H1 (cell line): Measurements from ENCODE around the gene RNF214. TPM values are rescaled to one million over a fixed set of nuclear protein-coding genes. Genes with fewer than 3 reads are reported as not detected.

Experiments used
- CTCF ChIA-PET: fragments of 300-600 bp; sonication (Branson Sonifier 250); formaldehyde crosslinking; loops from one replicate; lab custom pipeline; 2021; ENCODE audit not compliant: partially characterized antibody; lab: Charles Lee
- POLR2A ChIA-PET: fragments of 300-600 bp; sonication (Branson Sonifier 250); formaldehyde crosslinking; loops from one replicate; lab custom pipeline; 2021; ENCODE audit warnings: inconsistent platforms; ENCODE audit not compliant: partially characterized antibody; lab: Charles Lee
- DNase-seq, 2 experiments: peaks; one replicate each; pipeline versions ENCODE4 v3.0.0 to v3.0.0-alpha.2; 2010 to 2022; ENCODE audit warnings: low spot score in 2 of 2, low read depth in 1 of 2, mixed read lengths in 1 of 2
- FAIRE-seq: peaks from 2 replicates; lab custom pipeline; 2011; peaks lifted over from hg19 to GRCh38; lab: Jason Lieb, UNC
- H2AFZ ChIP-seq: 2 replicates; pipeline ENCODE4 v1.8.1; 2012; ENCODE audit warnings: low read length, inconsistent platforms
- H2AK5ac ChIP-seq: 2 replicates; pipeline ENCODE4 v1.6.1; 2013; ENCODE audit warnings: low read depth, low read length
- H2BK120ac ChIP-seq: replicated peaks from 2 replicates; pipeline ENCODE3; 2013; ENCODE audit warnings: low read depth, low read length, inconsistent platforms
- H2BK12ac ChIP-seq: 2 replicates; pipeline ENCODE4 v1.6.1; 2013; ENCODE audit warnings: low read depth, low read length
- H2BK15ac ChIP-seq: 2 replicates; pipeline ENCODE4 v1.6.1; 2013; ENCODE audit warnings: low read length
- H2BK20ac ChIP-seq: 2 replicates; pipeline ENCODE4 v1.6.1; 2013; ENCODE audit warnings: low read length
- H2BK5ac ChIP-seq: 2 replicates; pipeline ENCODE4 v1.6.1; 2013; ENCODE audit warnings: low read depth, low read length
- H3K14ac ChIP-seq: 2 replicates; pipeline ENCODE4 v1.6.1; 2013; ENCODE audit warnings: inconsistent platforms; ENCODE audit not compliant: insufficient read length
- H3K18ac ChIP-seq: 2 replicates; pipeline ENCODE4 v1.6.1; 2013; ENCODE audit warnings: low read length; ENCODE audit errors: extremely low read depth
- H3K23ac ChIP-seq: 2 replicates; pipeline ENCODE4 v1.6.1; 2013; ENCODE audit warnings: inconsistent platforms; ENCODE audit not compliant: insufficient read length
- H3K23me2 ChIP-seq: 2 replicates; pipeline ENCODE4 v1.6.1; 2013; ENCODE audit warnings: low read depth, low read length
- H3K27ac ChIP-seq: 2 replicates; pipeline ENCODE4 v1.6.1; 2011; ENCODE audit warnings: low read depth, low read length, inconsistent platforms
- H3K27me3 ChIP-seq, 4 experiments: replicated peaks in 1 of 4; 1 replicate in 1 of 4; 2 replicates in 3 of 4; pipeline versions ENCODE4 v1.6.1 to v1.8.1; 2011 to 2013; ENCODE audit warnings: low read length in 3 of 4, mild to moderate bottlenecking in 3 of 4, inconsistent platforms in 2 of 4, mixed read lengths in 2 of 4, moderate library complexity in 1 of 4; ENCODE audit not compliant: control insufficient read depth in 3 of 4, insufficient read depth in 3 of 4; ENCODE audit errors: extremely low read depth in 1 of 4
- H3K36me3 ChIP-seq, 4 experiments: 2 replicates each; pipeline versions ENCODE4 v1.6.1 to v1.8.1; 2011 to 2013; ENCODE audit warnings: mild to moderate bottlenecking in 4 of 4, low read length in 3 of 4, moderate library complexity in 2 of 4, control low read depth in 1 of 4, inconsistent platforms in 1 of 4; ENCODE audit not compliant: insufficient read depth in 4 of 4, control insufficient read depth in 2 of 4
- H3K4ac ChIP-seq: replicated peaks from 2 replicates; pipeline ENCODE3; 2013; ENCODE audit warnings: low read length, low read depth, mixed read lengths, inconsistent platforms; ENCODE audit not compliant: insufficient read length
- H3K4me1 ChIP-seq, 4 experiments: replicated peaks in 1 of 4; 1 replicate in 1 of 4; 2 replicates in 3 of 4; pipeline versions ENCODE4 v1.6.1 to v1.8.1; 2011 to 2013; ENCODE audit warnings: low read length in 3 of 4, inconsistent platforms in 2 of 4, mixed read lengths in 1 of 4; ENCODE audit not compliant: insufficient read depth in 4 of 4, control insufficient read depth in 3 of 4
- H3K4me2 ChIP-seq, 2 experiments: 2 replicates each; pipeline versions ENCODE4 v1.6.1 to v1.8.1; 2011 to 2013; ENCODE audit warnings: low read depth in 2 of 2, low read length in 2 of 2, control low read depth in 1 of 2, inconsistent platforms in 1 of 2, mild to moderate bottlenecking in 1 of 2; ENCODE audit not compliant: insufficient read depth in 1 of 2
- H3K4me3 ChIP-seq, 4 experiments: fragments of 200-600, 300-600 bp in 1 of 4; sonication (generic), shearing (Covaris generic), sonication (Bioruptor Twin) in 1 of 4; 2 replicates each; pipeline versions ENCODE4 v1.5.1 to v1.8.1; 2011 to 2016; ENCODE audit warnings: low read length in 4 of 4, low read depth in 3 of 4, control low read depth in 2 of 4, inconsistent platforms in 2 of 4, mild to moderate bottlenecking in 2 of 4, mixed read lengths in 1 of 4, moderate library complexity in 1 of 4; ENCODE audit not compliant: insufficient read depth in 2 of 4; ENCODE audit errors: extremely low read depth in 1 of 4
- H3K56ac ChIP-seq: replicated peaks from 2 replicates; pipeline ENCODE3; 2013; ENCODE audit warnings: low read depth, mild to moderate bottlenecking, mixed read lengths, low read length, inconsistent platforms; ENCODE audit not compliant: insufficient read length
- H3K79me1 ChIP-seq: 2 replicates; pipeline ENCODE4 v1.6.1; 2013; ENCODE audit warnings: low read depth, low read length, control low read depth
- H3K79me2 ChIP-seq, 2 experiments: 2 replicates each; pipeline versions ENCODE4 v1.6.1 to v1.8.1; 2012 to 2013; ENCODE audit warnings: low read length in 2 of 2, mild to moderate bottlenecking in 2 of 2, inconsistent platforms in 1 of 2; ENCODE audit not compliant: insufficient read depth in 2 of 2, control insufficient read depth in 1 of 2
- H3K9ac ChIP-seq, 4 experiments: replicated peaks in 1 of 4; 1 replicate in 1 of 4; 2 replicates in 3 of 4; pipeline versions ENCODE4 v1.6.1 to v1.8.1; 2011 to 2013; ENCODE audit warnings: low read depth in 3 of 4, low read length in 3 of 4, control low read depth in 2 of 4, mild to moderate bottlenecking in 2 of 4, moderate library complexity in 2 of 4, inconsistent platforms in 1 of 4; ENCODE audit errors: extremely low read depth in 1 of 4
- H3K9me3 ChIP-seq, 2 experiments: 2 replicates each; pipeline versions ENCODE4 v1.6.1 to v1.8.1; 2012 to 2013; ENCODE audit warnings: mild to moderate bottlenecking in 2 of 2, moderate library complexity in 2 of 2, control low read depth in 1 of 2, inconsistent platforms in 1 of 2, low read depth in 1 of 2, low read length in 1 of 2, mixed read lengths in 1 of 2; ENCODE audit not compliant: insufficient read depth in 2 of 2
- H4K20me1 ChIP-seq, 2 experiments: replicated peaks in 1 of 2; 2 replicates each; pipeline versions ENCODE3 to v1.8.1; 2011 to 2013; ENCODE audit warnings: inconsistent platforms in 2 of 2, low read length in 2 of 2, mild to moderate bottlenecking in 1 of 2; ENCODE audit not compliant: insufficient read depth in 2 of 2, control insufficient read depth in 1 of 2
- H4K5ac ChIP-seq: 2 replicates; pipeline ENCODE4 v1.6.1; 2013; ENCODE audit warnings: low read length, low read depth, mixed read lengths, inconsistent platforms; ENCODE audit not compliant: insufficient read length
- H4K8ac ChIP-seq: 2 replicates; pipeline ENCODE4 v1.8.0; 2013; ENCODE audit warnings: mild to moderate bottlenecking, moderate library complexity, low read length, inconsistent platforms; ENCODE audit not compliant: insufficient read depth; ENCODE audit errors: extremely low read depth
- H4K91ac ChIP-seq: replicated peaks from 2 replicates; pipeline ENCODE3; 2013; ENCODE audit warnings: low read length, mixed read lengths, inconsistent platforms; ENCODE audit not compliant: insufficient read length
- CEBPB ChIP-seq: IDR thresholded peaks from 2 replicates; pipeline ENCODE4 v1.6.1; 2012; ENCODE audit warnings: low read depth, low read length
- EGR1 ChIP-seq: IDR thresholded peaks from 2 replicates; pipeline ENCODE4 v1.6.1; 2011; ENCODE audit warnings: low read depth, low read length, borderline replicate concordance
- EP300 ChIP-seq, 2 experiments: IDR thresholded peaks; 1 replicate in 1 of 2; 2 replicates in 1 of 2; pipeline ENCODE4 v1.6.1; 2011 to 2012; ENCODE audit warnings: low read depth in 2 of 2, low read length in 2 of 2, mild to moderate bottlenecking in 2 of 2, borderline replicate concordance in 1 of 2, inconsistent platforms in 1 of 2, moderate library complexity in 1 of 2
- FOSL1 ChIP-seq: IDR thresholded peaks from 2 replicates; pipeline ENCODE4 v1.6.1; 2011; ENCODE audit warnings: mild to moderate bottlenecking, low read depth, low read length, moderate library complexity; ENCODE audit not compliant: insufficient read depth
- NRF1 ChIP-seq: IDR thresholded peaks from 2 replicates; pipeline ENCODE4 v1.6.1; 2011; ENCODE audit warnings: mild to moderate bottlenecking, low read depth, low read length, improper control_type of control experiment
- RAD21 ChIP-seq, 2 experiments: IDR thresholded peaks in 1 of 2; conservative IDR thresholded peaks in 1 of 2; 2 replicates each; pipeline ENCODE4 v1.6.1; 2011; ENCODE audit warnings: low read depth in 2 of 2, low read length in 2 of 2, improper control_type of control experiment in 1 of 2, inconsistent platforms in 1 of 2, mild to moderate bottlenecking in 1 of 2, moderate library complexity in 1 of 2
- SIRT6 ChIP-seq: IDR thresholded peaks from one replicate; pipeline ENCODE4 v1.7.1; 2012; ENCODE audit warnings: low read length, inconsistent platforms
- TCF12 ChIP-seq: IDR thresholded peaks from 2 replicates; pipeline ENCODE4 v1.6.1; 2011; ENCODE audit warnings: low read depth, mild to moderate bottlenecking, low read length
- WGBS, 2 experiments: shearing (Covaris generic) in 1 of 2; methylation state at CpG; one replicate each; pipeline versions ENCODE4 v1.1.6 to v1.1.7; 2013 to 2015; ENCODE audit warnings: low lambda C conversion rate in 2 of 2, mixed read lengths in 2 of 2, inconsistent platforms in 1 of 2, low coverage in 1 of 2, missing lambda C conversion rate in 1 of 2; ENCODE audit not compliant: insufficient replicate concordance in 2 of 2, insufficient coverage in 1 of 2, insufficient read length in 1 of 2; ENCODE audit errors: extremely low coverage in 1 of 2, missing lambda C conversion rate in 1 of 2; 5-methylcytosine and 5-hydroxymethylcytosine counted together
- polyA plus RNA-seq, 7 experiments: library from polyadenylated mRNA; depleted of rRNA in 3 of 7; stranded (reverse) in 5 of 7; unstranded in 2 of 7; fragments of >200 nt in 5 of 7; fragments of 200-250 nt in 2 of 7; gene quantifications; 1 replicate in 5 of 7; 2 replicates in 1 of 7; 4 replicates in 1 of 7; pipeline versions ENCODE4 v1.2.1 to v1.2.3, GENCODE V29; 2011 to 2013; ENCODE audit warnings: missing spikeins in 2 of 7, mixed read lengths in 2 of 7
- total RNA-seq: library from RNA; stranded (reverse); fragmentation: NEBNext Ultra II Directional; extraction: Animal tissue kit (Norgen Biotek cat#: 25700); gene quantifications from 2 replicates; pipeline ENCODE4 v1.2.1, GENCODE V29; 2021
- TF ChIP-seq, protein P1 (sequence below), 3 experiments: IDR thresholded peaks; 1 replicate in 2 of 3; 2 replicates in 1 of 3; pipeline versions ENCODE4 v1.5.1 to v1.6.1; 2011; ENCODE audit warnings: low read length in 3 of 3, mild to moderate bottlenecking in 3 of 3, inconsistent platforms in 2 of 3, low read depth in 1 of 3, moderate library complexity in 1 of 3; ENCODE audit not compliant: insufficient read depth in 1 of 3; ENCODE audit errors: control extremely low read depth in 1 of 3

RNF214 gene
- total and polyA plus RNA-seq, 2 of the 8 experiments (the other 6 are each of a cell fraction or from before 2014, with no cell fraction given) = 34.9 to 35.6 TPM

DNA sequence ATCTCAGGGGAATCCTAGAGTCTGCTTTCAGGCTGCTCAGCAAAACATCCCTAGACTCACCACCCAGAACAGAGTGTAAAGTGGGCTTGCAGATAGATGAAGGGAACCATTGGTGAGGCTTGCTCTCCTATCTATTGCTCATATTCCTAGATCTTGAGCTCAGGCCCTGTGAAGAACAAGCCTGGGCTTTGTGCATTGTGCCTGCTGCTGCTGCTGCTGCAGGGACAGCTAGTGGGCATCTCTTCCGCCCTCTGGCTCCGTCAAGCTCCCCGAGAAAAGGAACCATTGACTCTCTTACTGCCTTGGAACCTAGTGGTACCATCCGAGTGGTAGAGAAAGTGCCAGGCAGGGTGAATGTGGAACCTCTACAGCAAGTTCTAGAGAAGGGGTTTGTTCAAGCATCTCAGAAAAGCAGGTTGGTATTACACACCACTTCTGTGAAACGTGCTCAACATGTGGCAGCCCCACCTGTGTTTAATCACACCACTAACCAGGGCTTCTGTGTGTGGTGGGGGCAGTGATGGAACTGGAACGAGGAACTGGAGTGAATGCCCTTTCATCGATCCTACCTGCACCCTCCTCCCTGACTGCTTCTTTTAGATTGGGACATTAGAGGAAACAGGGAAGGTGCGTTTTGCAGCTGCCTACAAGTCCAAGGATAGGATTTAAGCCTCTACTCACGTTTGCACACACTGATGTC lies 63.1 kb downstream of the RNF214 start:
- H3K27me3 ChIP-seq = no peaks in the 10 kb centered on the region
- H3K9me3 ChIP-seq = no peaks in the 10 kb centered on the region
- H4K91ac ChIP-seq = no peak overlapping the region
- peaks cover 3 to 16% (median 8%) of the 10 kb centered on the region in 4 experiments for H3K4me1 ChIP-seq
- CTCF ChIA-PET = interaction anchor here (0.6 to 2.0 kb wide), 4 partner anchors 9 to 307 kb away, joined by 4 to 10 read pairs (median 4); no protein-coding TSS in a partner anchor
- H3K36me3 ChIP-seq = peaks cover 0 to 7% (median under 1%) of the 10 kb centered on the region in 4 experiments; a peak in 3 of 8 replicates
- no peak overlapping the region for H2BK20ac ChIP-seq
- no peak overlapping the region for H3K23ac ChIP-seq
- H3K4ac ChIP-seq = no peak overlapping the region
- no peak overlapping the region for H2BK15ac ChIP-seq
- POLR2A ChIA-PET = interaction anchor here (1.0 to 1.6 kb wide), 4 partner anchors 13 to 56 kb away, joined by 3 to 5 read pairs (median 3); partner anchors contain the start of gene CEP164
- H3K4me2 ChIP-seq = no peak overlapping the region
- no peak overlapping the region for H3K56ac ChIP-seq
- no peak overlapping the region for H4K8ac ChIP-seq
- H2BK5ac ChIP-seq = no peak overlapping the region
- no peaks in the 10 kb centered on the region for H3K79me1 ChIP-seq
- 89% methylated on average over 9 of the region's 9 CpGs; no CpG with 5 or more reads in 1 of the 2 experiments for WGBS, 2 experiments
- H4K5ac ChIP-seq = no peak overlapping the region
- H2AFZ ChIP-seq = no peak overlapping the region
- H3K14ac ChIP-seq = no peak overlapping the region
- no peak overlapping the region for H3K4me3 ChIP-seq
- DNase-seq (no peak), FAIRE-seq (no peak)
- H2BK120ac ChIP-seq = no peak overlapping the region
- H3K18ac ChIP-seq = no peak overlapping the region
- H3K9ac ChIP-seq = no peak overlapping the region
- no peak overlapping the region for H3K27ac ChIP-seq
- no peaks in the 10 kb centered on the region for H4K20me1 ChIP-seq
- no peak overlapping the region for H2BK12ac ChIP-seq
- no peaks in the 10 kb centered on the region for H3K79me2 ChIP-seq
- no peak overlapping the region for H2AK5ac ChIP-seq
- no peaks in the 10 kb centered on the region for H3K23me2 ChIP-seq
- no peak for TF ChIP-seq SIRT6
- no peak for TF ChIP-seq TCF12
- no peak for TF ChIP-seq CEBPB
- no peak for TF ChIP-seq EGR1
- TF ChIP-seq, protein P1, sequence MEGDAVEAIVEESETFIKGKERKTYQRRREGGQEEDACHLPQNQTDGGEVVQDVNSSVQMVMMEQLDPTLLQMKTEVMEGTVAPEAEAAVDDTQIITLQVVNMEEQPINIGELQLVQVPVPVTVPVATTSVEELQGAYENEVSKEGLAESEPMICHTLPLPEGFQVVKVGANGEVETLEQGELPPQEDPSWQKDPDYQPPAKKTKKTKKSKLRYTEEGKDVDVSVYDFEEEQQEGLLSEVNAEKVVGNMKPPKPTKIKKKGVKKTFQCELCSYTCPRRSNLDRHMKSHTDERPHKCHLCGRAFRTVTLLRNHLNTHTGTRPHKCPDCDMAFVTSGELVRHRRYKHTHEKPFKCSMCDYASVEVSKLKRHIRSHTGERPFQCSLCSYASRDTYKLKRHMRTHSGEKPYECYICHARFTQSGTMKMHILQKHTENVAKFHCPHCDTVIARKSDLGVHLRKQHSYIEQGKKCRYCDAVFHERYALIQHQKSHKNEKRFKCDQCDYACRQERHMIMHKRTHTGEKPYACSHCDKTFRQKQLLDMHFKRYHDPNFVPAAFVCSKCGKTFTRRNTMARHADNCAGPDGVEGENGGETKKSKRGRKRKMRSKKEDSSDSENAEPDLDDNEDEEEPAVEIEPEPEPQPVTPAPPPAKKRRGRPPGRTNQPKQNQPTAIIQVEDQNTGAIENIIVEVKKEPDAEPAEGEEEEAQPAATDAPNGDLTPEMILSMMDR (IDR thresholded peaks at IDR 0.05; ENCODE audit: control extremely low read depth in 1 of 3, insufficient read depth in 1 of 3, low read depth in 1 of 3, low read length in 3 of 3) = no peak
- TF ChIP-seq NRF1 = no peak
- no peak for TF ChIP-seq EP300 (IDR thresholded peaks at IDR 0.05; ENCODE audit: borderline replicate concordance in 1 of 2, low read depth in 2 of 2, low read length in 2 of 2)
- no peak for TF ChIP-seq RAD21 (IDR thresholded peaks at IDR 0.05 in 1 of 2, conservative IDR thresholded peaks at IDR 0.05 in 1 of 2; ENCODE audit: low read depth in 2 of 2, low read length in 2 of 2)
- TF ChIP-seq FOSL1 = no peak
